HT1080 (cell line): ENCODE data around the gene CENPI. TPM values are rescaled to one million over a fixed set of nuclear protein-coding genes. Genes with fewer than 3 reads are reported as not detected.

Experiments used
- DNase-seq: peaks from one replicate; pipeline ENCODE4 v3.0.0-alpha.2; 2015; ENCODE audit warnings: low read depth
- polyA plus RNA-seq, 2 experiments: library from polyadenylated mRNA; depleted of rRNA; stranded (reverse); fragments of >200 nt; gene quantifications; 2 replicates each; pipeline ENCODE4 v1.2.3, GENCODE V29; 2015
- total RNA-seq: library from RNA; depleted of rRNA; stranded (reverse); fragments of >200 nt; shearing (Covaris generic); gene quantifications from 2 replicates; pipeline ENCODE4 v1.2.3, GENCODE V29; 2014; rRNA removed

The CENPI gene
- total RNA-seq = 18.4 and 19.1 TPM in 2 replicates
- polyA plus RNA-seq (2015; cell fraction: cytosol; rRNA removed) = 7.8 and 8.3 TPM in 2 replicates
- polyA plus RNA-seq (2015; cell fraction: nucleus; rRNA removed) = 17.6 and 27.2 TPM in 2 replicates

- DNase-seq = peak; percentile 96
These were observed at the start of gene CENPI for GRCh38 chrX:101097546-101098453. TSS of gene CENPI (plus strand) at chrX:101098204. CDS start at chrX:101101071, 2,867 bp downstream.

- no peak for DNase-seq
These were observed 46.9 kb upstream of the CENPI start for GRCh38 chrX:101051153-101051548.

GRCh38 chrX:101051549-101052302 lies 46.3 kb upstream of the CENPI start, which contains the start of gene TRMT2B:
TSS of gene TRMT2B (minus strand) at chrX:101052111. CDS start at chrX:101042289, 9,822 bp downstream.
- peak; percentile 79 for DNase-seq

- DNase-seq = peak; percentile 44
These were observed 41.5 kb upstream of the CENPI start for GRCh38 chrX:101056551-101056950.

GRCh38 chrX:101057093-101057714 lies 40.8 kb upstream of the CENPI start:
- peak; percentile 90 for DNase-seq

GRCh38 chrX:101062176-101062575 lies 35.8 kb upstream of the CENPI start:
- DNase-seq = no peak

GRCh38 chrX:101071582-101071981 lies 26.4 kb upstream of the CENPI start:
- no peak for DNase-seq

- no peak for DNase-seq
These were observed 19.0 kb upstream of the CENPI start, which contains the start of gene TMEM35A for GRCh38 chrX:101078716-101079598. TSS of gene TMEM35A (plus strand) at chrX:101078879. CDS start at chrX:101079003, 124 bp downstream.

GRCh38 chrX:101079736-101080270 lies 18.2 kb upstream of the CENPI start:
- no peak for DNase-seq

GRCh38 chrX:101080326-101081124 lies 17.5 kb upstream of the CENPI start:
- DNase-seq = no peak

- no peak for DNase-seq
These were observed 16.8 kb upstream of the CENPI start for GRCh38 chrX:101081231-101081630.

- no peak for DNase-seq
These were observed 6.2 kb upstream of the CENPI start for GRCh38 chrX:101091817-101092216.

- peak; percentile 4 for DNase-seq
These were observed 10.3 kb downstream of the CENPI start for GRCh38 chrX:101108284-101108683.

GRCh38 chrX:101117701-101118100 lies 19.7 kb downstream of the CENPI start:
- no peak for DNase-seq

- no peak for DNase-seq
These were observed 38.2 kb downstream of the CENPI start for GRCh38 chrX:101136235-101136634.
